ENCODE measurements around the gene MYOG.

Gene MYOG

GRCh38 chr1:203117611-203118575 lies 32.1 kb upstream of the MYOG start:
- DNase-seq: peak; percentile 48 to 50

DNA sequence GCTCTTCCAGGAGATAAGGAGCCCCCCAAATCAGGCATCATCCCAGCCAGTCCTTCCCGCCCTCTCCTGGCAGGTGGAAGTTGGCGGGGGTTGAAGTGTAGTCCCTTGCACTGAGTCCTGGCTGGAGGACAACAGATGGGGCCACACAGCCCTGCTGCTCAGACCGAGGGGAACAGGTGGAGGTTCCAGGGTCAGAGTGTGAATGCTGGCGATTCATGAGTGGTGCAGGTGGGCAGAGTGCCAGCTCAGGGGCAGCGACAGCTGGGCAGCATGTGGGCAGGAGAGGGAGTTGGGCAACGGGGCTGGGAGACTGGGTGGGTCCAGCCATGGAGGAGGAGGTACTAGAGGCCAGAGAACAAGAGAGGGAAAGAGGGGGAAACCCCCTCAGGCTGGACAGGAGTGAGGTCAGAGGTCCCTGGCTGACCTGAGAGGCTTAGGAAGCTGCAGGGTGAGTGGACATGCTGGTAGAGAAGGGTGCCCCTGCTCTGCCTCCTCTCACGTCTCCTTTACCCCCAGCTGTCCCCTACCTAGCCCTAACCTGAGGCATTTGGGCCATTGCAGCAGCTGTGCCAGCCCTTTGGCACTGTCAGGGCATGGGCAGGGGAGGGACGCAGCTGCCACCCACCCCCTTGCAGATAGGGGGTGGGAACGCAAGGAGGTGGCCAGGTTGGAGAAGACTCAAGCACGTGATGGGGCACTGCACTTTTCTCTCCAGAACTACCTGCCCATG lies 30.4 kb upstream of the MYOG start:
- DNase-seq: no peak

GRCh38 chr1:203114202-203114601 lies 28.4 kb upstream of the MYOG start:
- DNase-seq: no peak

DNA sequence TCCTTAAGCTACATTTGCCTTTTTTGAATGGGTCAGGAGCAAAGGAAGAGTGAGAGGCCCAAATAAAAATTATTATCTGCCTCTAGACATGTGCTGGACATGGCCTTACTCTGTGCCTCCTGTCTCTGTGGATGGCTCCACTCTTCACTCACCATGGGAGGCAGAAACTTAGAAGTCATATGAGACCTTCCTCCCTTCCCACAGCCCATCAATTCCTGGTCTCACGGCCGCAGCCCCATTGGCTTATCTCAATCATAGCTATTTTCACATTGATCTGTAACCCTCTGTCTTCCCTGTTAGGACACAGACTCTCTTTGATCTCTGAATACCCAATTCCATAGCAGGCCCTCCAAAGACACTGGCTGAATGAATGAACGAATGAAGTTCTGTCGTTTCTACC lies 27.5 kb upstream of the MYOG start:
- no peak for DNase-seq

DNA sequence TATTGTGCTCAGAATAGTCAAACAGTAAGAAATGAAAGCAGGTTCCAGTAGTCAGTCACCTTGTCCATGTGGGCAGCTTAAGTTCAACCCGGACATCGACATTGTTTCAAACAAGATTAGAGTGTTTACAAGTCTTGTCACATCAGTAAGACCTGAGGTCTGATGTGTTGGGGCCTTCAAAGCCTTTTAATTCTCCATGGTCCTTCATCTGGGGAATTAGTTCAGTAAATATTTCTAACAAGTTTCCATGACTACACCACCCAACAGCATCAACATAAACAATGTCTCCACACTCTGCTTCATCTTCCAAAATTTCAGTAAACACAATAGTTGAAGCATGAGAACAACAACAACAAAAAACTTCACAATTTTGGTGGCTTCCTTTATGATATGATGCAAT lies 26.7 kb upstream of the MYOG start:
- no peak for DNase-seq

GRCh38 chr1:203104789-203105390 lies 19.1 kb upstream of the MYOG start:
- DNase-seq: no peak

GRCh38 chr1:203103829-203104495 lies 18.1 kb upstream of the MYOG start:
- no peak for DNase-seq

DNA sequence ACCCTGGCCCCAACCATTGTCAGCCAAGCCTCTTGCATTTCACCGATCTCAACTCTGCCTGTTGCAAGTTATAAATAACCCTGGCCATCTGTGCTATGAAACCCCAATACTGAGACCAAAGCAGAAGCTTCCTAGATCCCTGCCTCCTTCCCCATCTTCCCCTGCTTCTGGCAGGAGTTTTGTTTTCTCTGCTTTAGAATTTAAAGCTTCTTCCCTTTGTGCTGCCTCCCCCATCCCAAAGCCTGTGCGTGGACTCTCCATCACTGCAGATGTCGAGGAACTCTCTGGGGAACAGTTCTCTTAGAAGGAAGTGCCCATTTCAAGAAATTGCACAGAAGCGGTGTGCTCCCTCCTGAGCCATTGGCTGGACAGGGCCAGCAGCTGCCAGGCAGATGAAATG lies 17.4 kb upstream of the MYOG start:
- DNase-seq: no peak

DNA sequence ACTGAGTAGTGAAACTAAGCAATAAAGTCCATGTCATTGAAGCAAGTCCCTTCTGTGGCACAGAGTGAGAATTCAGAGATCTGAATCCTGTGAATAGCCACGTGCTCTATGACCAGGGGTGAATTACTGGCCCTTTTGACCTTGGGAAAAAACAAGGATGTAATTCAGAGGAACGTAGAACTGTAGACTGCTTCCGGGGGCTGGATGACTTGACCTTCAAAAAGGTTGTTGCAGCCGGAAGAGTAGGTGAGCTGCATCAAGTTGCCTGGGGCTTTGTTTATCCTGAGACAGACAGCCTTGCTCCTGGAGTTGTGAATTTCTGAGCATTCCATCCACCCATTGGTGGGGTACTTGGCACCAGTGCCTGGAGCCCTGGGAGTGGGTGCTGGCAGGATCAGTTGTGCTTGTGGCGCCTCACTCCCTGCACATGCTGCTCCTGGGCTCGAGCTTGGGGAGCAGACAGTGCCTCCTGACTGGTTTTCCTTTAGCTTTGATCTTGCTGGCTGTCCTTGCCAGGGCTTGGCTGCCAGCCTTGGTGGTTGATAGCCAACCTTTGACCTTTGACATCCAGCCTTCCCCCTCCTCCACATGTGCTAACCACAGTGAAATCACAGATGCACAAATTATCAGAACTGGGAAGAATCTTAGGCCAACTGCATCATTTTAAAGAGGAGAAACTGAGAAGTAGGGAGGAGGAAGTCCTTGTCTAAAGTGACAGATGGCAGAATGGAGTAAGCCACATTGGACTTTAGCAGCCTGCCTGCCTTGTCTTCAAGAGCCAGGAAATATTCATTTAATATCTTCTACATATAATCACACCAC lies 16.2 kb upstream of the MYOG start:
- no peak for DNase-seq

DNA sequence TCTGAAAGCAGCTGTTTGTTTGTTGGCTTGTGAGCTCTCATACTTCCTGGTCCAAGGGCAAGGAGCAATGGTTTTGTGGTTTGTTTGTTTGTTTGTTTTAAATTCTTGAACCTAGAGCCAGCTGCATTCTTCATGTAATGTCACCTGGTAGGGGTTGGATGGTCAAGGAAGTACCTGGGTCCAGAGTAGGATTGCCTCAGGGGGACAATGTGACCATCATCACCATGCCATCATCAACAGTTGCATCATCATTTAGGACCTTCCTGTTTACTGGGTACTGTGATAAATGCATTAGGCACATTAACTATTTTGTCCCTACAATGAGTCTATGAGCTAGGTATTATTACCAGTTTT lies 14.7 kb upstream of the MYOG start:
- DNase-seq: no peak

DNA sequence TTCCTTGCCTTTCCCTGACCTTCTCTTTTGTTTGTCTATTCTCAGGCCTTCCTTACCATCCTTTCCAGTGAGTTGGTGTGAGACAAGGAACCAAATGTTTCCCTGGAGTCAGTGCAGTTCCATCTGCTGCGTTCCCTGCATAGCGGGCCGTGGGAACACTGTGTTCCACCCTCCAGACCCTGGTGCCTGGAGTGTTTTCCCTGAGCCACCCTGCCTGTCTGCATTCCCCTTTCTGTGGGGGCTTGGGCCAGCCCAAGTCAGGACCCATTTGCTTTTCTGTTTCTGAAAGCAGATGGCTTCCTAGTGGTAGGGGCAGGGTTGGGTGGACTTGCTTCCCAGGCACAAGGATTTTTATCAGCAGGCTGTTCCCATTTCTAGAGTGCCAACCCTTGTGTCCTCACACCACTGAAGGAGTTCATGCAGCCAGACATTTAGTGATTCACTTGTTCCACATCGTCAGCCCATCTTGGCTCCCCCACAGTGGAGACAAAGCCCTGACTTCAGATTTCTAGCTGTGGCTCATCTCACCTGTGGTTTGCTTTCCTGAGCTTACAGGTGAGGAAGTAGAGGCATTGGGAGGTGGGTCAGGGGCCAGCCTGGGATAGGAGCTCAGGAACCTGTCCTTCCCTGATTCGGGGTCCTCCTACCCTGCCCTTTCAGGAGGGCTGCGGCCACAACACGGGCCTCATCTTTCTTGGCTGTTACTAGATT lies 14.1 kb upstream of the MYOG start:
- no peak for DNase-seq

DNA sequence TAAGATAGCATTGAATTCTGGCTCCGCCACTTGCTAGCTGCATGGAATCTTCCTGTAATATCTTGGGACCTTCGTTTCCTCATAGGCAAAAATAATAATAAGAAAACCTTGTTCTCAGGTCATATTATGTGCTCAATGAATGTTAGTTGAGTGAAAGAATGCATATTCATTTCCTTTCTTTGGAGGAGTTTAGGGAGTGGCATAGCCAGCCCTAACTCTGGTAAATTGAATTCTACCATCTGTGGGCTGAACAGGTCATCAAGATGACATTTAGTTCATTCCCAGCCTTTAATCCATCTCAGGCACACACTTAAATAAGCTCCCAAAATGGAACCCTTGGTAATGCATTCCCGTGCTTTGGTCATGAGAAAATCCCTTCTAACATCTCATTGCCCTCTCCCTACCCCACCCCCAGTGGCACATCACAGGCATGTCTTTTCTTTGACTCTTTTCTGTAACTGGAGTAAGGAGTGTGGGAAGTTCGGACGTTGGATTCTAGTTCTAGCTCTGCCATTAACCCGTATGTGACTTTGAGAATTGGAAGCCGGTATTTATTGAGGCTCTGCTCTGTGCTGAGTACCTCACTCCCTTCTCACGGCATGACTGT lies 13.2 kb upstream of the MYOG start:
- no peak for DNase-seq

DNA sequence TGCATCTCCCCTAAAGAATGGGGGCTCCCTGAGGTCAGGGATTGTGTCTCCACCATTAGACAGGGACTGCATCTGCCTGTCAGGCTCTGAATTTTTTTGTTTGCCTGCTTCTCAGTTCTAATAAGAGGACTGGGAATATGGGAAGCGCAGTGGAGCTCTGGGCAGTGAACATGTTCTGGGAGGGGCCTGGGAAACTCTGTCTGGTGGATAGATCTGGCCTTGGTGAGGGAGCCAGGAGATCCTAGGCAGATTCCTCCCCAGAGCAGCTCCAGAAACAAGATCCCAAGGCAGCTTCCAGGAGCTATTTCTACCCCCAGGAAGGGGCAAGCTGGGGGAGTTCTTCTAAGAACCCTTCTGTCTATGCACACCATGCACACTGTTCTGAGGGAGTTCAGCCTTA lies 12.6 kb upstream of the MYOG start:
- no peak for DNase-seq

DNA sequence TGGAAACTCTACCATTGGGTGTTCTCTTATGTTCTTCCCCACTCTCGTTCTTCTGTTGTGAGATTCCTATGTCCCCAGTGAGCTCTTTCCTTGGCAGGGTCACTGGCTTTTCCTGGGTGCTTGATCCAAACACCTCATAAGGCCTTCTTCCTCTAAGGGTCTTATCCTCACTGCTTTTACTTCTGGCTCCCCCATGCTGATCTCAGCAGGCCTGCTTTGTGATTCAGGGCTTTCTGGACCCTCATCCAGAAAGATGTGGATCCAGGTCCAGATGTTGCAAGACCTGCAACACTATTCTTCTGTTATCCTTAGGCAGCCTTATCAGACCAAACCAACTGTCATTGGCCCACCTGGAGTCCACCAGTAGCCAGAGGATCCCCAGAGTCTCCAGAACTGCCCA lies 11.2 kb upstream of the MYOG start:
- no peak for DNase-seq

DNA sequence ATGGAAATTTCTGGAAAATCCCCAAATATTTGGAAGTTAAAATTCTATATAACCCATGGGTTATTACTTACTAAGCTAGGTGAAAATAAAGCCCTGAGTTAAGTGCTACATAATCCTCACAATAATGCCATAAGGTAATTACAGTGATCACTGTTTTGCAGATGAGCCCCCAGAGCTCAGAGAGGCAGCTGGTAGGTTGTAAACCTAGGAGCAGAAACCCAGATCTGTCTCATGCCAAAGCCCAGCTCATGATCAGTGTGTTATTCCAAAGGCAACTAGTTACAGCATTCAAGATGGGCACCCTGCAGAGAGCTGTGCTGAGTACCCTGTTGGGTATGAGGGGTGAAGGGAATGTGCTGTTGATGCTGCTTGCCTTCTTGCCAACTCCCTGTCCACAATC lies 10.8 kb upstream of the MYOG start:
- no peak for DNase-seq

DNA sequence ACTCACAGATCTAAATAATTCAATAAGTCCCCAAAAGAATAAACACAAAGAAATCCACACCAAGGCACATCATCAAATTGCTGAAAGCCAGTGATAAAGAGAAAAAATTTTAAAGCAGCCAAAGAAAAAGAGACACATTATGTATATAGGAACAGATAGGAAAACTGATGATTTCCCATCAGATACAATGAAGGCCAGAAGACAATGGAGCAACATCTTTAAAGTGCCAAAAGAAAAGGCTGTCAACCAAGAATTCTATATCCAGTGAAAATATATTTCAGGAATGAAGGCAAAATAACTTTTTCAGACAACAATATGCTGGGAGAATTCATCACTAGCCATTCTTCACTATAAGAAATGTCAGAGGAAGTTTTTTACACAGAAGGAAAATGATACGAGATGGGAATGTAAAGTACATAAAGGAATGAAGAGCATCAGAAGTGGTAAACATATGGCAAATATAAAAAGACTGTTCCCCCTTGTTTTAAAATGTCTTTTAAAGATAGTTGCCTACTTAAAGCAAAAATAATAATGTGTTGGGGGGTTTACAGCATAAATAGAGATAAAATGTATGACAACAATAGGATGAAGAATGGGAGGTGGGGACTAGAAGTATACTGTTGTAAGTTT lies 9.4 kb upstream of the MYOG start:
- no peak for DNase-seq

- DNase-seq: no peak
Observed at GRCh38 chr1:203093754-203094410, 8.1 kb upstream of the MYOG start.

DNA sequence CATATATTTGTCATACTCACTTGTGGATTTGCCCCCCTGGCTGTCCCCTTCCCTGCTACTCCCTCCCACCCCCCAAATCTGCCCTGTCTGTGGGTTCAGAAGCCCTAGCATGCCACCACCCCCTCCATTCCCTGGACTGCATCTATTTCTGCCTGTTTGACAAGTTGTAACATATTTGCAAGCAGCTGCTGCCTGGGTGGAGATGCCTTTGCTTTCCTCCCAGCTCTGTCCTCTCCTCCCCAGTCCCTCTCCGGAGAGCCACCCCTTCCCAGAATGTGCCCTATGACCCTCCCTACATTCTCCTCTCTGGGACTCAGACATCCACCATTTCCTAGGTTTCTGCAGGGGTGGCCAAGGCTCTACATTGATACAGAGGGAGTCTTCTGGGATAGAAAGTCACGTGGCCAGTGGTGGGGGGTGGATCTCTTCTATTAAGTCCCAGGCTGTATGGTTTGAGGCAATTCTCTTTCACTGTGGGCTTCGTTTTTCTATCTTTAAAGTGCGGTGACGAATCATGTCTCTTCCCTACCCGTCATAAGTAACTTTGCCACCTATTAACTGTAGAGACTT lies 6.0 kb upstream of the MYOG start:
- no peak for DNase-seq

DNA sequence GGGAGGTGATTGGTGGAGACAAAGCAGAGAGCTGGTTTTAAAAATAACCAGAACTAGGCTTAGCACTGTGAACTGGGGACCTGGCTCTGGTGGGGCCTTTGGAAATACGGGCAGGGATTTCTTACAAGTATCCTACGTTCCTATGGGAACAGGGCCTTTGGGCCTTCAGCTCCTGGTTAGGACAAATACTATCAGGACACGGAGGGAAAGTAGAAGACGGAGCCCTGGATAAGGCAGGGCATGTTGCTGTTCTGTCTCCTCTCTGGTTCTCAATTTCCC lies 5.3 kb upstream of the MYOG start:
- DNase-seq: no peak
